Dendritic cell treated with granulocyte-macrophage colony-stimulating factor and Interleukin-4, amounts not matched to agents 40 ng/mL and 50 ng/mL, for 4 days (primary cell): ENCODE data around the gene GFI1B.

Source experiments
- H3K27ac Mint-ChIP-seq: one replicate; pipeline ENCODE4 v1.8.0; 2022; ENCODE audit warnings: mild to moderate bottlenecking, mixed read lengths
- H3K27me3 Mint-ChIP-seq: one replicate; pipeline ENCODE4 v1.8.0; 2022; ENCODE audit warnings: mild to moderate bottlenecking, mixed read lengths
- H3K36me3 Mint-ChIP-seq: one replicate; pipeline ENCODE4 v1.8.0; 2022; ENCODE audit warnings: low read depth, mixed read lengths
- H3K4me1 Mint-ChIP-seq: one replicate; pipeline ENCODE4 v1.8.0; 2022; ENCODE audit warnings: low read depth, mixed read lengths
- H3K4me3 Mint-ChIP-seq: one replicate; pipeline ENCODE4 v1.8.0; 2022; ENCODE audit warnings: mild to moderate bottlenecking, moderate library complexity, mixed read lengths
- H3K9me3 Mint-ChIP-seq: one replicate; pipeline ENCODE4 v1.8.0; 2022; ENCODE audit warnings: mixed read lengths
- intact Hi-C: fragments of 100-400 bp; cut with micrococcal nuclease; formaldehyde crosslinking; loops from one replicate; pipeline ENCODE4 v1.15.0; 2022

GFI1B gene

DNA sequence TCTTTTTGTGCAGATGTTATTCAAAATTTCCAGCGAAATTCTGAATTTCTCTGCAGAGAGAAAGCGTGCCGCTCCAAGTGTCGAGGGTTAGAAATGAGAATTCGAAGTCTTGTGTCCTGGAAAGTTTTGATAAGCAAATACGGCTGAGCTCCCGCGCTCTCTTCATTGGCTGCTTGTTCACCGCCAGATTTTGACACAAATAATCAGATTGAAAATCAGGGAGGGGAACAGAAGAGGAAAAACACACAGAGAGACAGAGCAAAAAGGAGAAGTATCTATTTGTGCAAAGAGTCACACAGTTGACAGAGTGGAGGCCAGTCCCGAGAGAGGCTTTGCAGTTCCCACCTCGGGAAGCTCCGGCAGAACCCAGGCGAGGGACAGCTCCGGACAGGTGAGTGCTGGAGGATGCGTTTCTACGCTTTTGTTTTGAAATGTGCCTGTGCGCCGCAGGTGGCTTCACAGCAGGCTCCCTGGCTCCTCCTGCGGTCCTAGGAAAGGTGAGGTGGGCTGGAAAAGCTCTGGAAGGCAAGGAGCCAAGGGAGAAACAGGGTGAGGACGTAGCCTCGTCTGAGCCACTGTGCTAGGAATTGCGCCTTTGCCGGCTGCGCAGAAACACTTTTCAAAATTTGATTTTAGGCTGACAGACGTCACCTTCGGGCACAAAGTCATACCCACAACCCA, at the start of gene GFI1B:
GFI1B (plus strand) TSS at position 244 of the 681 bp plus-strand sequence. CDS start 7,985 bp downstream, outside the sequence.
- intact Hi-C loops, result loop anchor here (5.0 kb wide), 1 partner anchor 44 kb away; no protein-coding TSS in a partner anchor
- Mint-ChIP-seq H3K27me3 (peaks cover 73% of the 10 kb centered on the region), H3K4me3 (peak within 1 kb of the TSS; percentile 71), H3K9me3 (no peaks in the 10 kb centered on the region), H3K27ac (no peak within 1 kb of the TSS), H3K4me1 (peaks cover 48% of the 10 kb centered on the region), H3K36me3 (no peaks in the 10 kb centered on the region)

DNA sequence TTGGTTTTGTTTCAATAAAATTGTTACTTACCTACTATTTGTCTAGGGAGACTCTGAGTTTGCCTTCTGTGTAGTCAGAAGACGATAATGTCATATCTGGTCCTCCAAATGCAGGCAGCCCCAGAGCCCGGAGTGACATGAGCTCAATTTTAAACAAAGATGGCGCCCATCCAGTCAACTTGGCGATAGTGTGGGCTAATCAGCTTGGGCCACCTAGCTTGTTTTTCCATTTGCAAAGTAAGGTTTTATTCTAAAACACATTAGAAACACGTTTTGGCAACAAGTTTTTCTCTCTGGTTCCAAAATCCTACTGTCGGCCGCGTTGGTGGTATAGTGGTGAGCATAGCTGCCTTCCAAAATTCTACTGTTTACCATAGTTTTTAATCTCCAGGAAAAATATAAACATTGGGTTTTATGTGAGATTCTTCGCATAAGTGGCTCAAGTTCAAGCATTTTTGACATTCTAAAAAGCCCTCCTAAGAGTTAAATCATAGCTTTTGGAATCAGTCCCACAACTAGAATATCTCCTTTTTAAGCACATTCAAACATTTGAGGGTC, 47.2 kb upstream of the GFI1B start:
- H3K27me3 Mint-ChIP-seq, result no peaks in the 10 kb centered on the region
- no peak overlapping the region for H3K27ac Mint-ChIP-seq
- no peak overlapping the region for H3K4me3 Mint-ChIP-seq
- H3K9me3 Mint-ChIP-seq, result no peaks in the 10 kb centered on the region
- peaks cover 8% of the 10 kb centered on the region for H3K4me1 Mint-ChIP-seq
- intact Hi-C loops, result no loop called here
- H3K36me3 Mint-ChIP-seq, result peaks cover 72% of the 10 kb centered on the region

DNA sequence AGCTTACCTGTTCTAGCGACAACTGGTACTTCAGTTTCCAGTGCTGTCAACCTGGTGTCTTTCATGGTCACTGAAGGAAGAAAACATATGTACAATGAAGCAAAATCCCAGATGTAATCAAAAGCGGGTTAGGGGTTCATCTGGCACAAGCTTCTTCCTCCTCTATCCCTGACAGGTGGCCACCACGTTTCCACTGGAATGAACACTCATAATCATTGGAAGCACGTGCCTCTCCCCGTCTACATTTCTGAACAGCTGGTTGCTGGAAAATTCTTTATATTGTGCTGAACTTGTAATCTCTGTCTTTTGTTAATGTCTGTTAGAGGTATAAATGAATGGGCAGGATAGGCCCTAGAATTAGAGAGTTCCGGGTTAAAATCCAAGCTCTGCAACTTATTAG, 43.5 kb upstream of the GFI1B start:
- Mint-ChIP-seq H3K4me3 (no peak overlapping the region), H3K9me3 (no peaks in the 10 kb centered on the region), H3K4me1 (peaks cover 8% of the 10 kb centered on the region), H3K27ac (no peak overlapping the region), H3K36me3 (peaks cover 39% of the 10 kb centered on the region), H3K27me3 (no peaks in the 10 kb centered on the region)
- intact Hi-C loops, result no loop called here

DNA sequence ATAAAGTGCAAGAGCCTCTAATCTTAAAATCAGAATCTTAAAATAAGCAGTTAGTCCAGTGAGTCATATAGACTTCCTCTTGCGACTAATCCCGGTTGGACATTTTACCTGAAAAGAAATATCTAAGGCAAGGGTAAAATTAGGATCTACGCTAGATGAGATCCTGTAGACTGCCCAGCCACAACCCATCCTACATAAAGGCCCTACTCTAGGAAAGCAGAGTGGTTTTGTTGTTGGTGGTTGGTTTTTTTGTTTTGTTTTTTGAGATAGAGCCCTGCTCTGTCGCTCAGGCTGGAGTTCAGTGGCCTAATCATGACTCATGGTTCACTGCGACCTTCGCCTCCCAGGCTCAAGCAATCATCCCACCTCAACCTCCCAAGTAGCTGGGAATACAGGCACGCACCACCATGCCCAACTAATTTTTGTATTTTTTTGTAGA, 41.0 kb upstream of the GFI1B start:
- Mint-ChIP-seq H3K27ac (no peak overlapping the region), H3K27me3 (no peaks in the 10 kb centered on the region), H3K4me1 (peaks cover 8% of the 10 kb centered on the region), H3K9me3 (no peaks in the 10 kb centered on the region), H3K36me3 (peaks cover 23% of the 10 kb centered on the region), H3K4me3 (no peak overlapping the region)
- intact Hi-C loops, result no loop called here

DNA sequence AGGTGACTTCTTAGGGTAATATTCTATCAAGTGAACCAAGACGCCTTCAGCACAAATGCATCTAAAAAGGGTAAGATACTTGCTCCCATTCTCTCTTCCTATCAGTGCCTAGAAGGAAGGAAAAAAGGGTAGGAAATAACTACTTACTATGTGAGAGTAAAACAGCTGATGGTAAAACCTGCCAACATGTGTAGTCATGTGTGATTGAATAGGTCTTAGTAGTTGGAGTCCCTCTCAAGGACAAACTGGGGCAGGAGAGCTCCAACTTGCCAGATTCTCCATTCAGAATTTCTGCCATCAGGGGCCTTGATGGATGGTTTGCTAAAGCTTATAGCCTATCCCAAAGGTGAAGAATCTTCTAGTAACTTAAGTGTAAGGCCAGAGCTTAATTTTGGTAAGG, 39.3 kb upstream of the GFI1B start:
- no peak overlapping the region for H3K27ac Mint-ChIP-seq
- H3K36me3 Mint-ChIP-seq, result peaks cover 13% of the 10 kb centered on the region
- no peaks in the 10 kb centered on the region for H3K27me3 Mint-ChIP-seq
- H3K4me3 Mint-ChIP-seq, result no peak overlapping the region
- no peaks in the 10 kb centered on the region for H3K9me3 Mint-ChIP-seq
- H3K4me1 Mint-ChIP-seq, result peaks cover 18% of the 10 kb centered on the region
- intact Hi-C loops, result no loop called here

DNA sequence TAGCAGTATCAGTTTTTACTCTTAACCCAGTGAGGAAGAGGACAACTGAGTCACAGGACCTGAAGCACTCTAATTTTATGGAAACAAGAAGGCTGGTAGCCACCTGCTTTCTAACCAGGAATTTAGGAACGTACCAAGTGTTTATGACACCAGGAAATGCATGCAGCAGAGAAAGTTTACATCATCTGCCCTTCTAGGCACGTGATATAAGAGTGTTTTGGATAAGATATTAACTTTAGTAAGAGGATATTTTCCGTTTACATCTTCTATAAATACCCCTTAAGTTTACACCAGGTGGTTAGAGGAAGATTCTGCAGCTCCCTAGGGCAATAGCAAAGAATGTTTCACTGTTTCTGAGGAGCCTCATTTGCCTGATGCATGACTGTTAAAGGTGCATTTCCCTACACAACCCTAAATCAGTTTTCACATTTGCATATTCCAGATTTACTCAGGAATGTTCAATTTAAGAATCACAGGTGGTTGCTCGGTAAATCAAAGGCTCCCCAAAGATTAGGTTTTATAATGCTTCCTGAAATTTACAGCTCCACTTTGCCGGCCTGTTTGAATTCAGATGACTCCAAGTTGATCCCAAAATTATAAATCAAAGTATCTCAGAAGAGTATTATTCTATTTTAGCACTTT, 35.8 kb upstream of the GFI1B start:
- H3K27me3 Mint-ChIP-seq, result no peaks in the 10 kb centered on the region
- H3K27ac Mint-ChIP-seq, result no peak overlapping the region
- no peaks in the 10 kb centered on the region for H3K9me3 Mint-ChIP-seq
- H3K36me3 Mint-ChIP-seq, result peaks cover 8% of the 10 kb centered on the region
- H3K4me3 Mint-ChIP-seq, result no peak overlapping the region
- intact Hi-C loops, result no loop called here
- peaks cover 17% of the 10 kb centered on the region for H3K4me1 Mint-ChIP-seq

DNA sequence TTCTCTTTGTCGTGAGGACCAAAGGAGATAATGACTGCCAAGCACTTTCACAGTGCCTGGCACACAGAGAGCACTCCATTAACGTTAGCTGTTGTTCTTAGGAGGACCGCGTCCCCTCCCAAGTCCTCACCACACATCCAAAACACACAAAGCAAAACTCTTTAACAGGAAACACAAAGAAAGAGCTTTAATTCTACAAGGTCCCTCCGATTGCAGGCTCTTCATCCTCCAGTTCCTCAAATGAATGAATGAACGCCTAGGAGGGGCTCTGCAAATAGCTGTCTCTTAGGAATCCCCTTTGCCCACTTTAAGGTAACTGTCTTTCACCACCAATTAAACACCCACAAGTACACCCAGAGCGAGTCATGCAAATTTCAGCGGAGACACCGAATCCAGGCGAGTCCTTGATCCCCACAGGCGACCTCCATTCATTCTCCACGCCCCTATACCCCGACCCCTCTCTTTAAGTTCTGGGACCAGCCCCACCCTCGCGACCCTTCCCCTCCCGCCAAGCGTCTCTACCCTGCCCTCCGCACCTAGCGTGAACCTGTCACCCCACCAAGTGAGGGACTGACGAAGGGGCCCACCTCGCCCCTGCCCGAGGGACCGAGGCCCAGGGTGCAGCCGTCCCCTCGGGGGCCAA, 34.7 kb upstream of the GFI1B start:
- Mint-ChIP-seq H3K9me3 (no peaks in the 10 kb centered on the region), H3K4me3 (peak overlapping the region; percentile 92), H3K27ac (peak overlapping the region; percentile 99), H3K36me3 (peaks cover 8% of the 10 kb centered on the region), H3K4me1 (peaks cover 17% of the 10 kb centered on the region), H3K27me3 (no peaks in the 10 kb centered on the region)
- intact Hi-C loops, result no loop called here

DNA sequence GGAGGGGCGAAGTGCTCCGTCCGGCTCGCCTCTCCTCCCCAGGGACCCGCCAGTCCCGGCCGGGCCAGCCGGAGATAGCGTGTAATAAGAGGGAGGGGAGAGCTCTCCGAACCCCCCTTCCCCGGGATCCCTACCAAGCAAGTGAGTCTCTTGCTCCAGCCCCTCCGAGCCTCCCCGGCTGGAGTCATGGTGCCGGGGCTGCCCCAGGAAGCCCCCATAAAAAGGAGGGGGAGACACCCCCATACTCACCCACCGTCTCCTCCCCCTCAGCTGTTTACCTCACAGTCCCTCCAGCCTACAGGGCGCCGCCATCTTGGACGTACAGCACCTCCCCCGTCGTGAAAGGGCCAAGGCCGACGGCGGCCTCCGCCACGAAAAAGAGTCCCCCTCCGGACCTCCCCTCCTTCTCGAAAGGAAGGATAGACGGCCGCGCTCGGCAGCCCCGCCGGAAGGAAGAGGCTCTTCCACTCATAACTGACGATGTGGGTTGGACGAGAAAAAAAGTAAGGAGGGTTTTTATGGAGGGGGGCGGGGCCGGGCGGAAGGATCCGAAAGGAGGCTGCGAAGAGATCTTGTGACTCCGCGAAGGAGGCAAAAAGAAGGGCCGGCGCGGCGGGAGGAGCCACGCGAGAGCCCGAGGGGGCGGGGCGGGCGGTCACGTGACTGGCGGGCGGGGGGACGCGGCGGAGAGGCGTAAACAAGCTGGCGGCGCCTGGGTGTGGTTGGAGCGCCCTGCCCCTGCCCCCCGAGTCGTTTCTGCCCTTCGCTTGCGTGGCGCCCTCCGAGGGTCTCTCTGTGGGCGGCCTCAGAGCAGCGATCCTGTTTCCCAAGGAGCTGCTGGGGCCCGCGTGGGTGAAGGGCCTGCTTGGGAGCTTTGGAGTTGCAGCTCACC, 34.0 kb upstream of the GFI1B start, which contains the start of gene TSC1:
TSC1 (minus strand) TSS at position 323 of the 892 bp plus-strand sequence. CDS start 15,744 bp downstream, outside the sequence.
- Mint-ChIP-seq H3K4me3 (peak within 1 kb of the TSS; percentile 92), H3K27me3 (no peaks in the 10 kb centered on the region), H3K27ac (peak within 1 kb of the TSS; percentile 99), H3K4me1 (peaks cover 17% of the 10 kb centered on the region), H3K36me3 (peaks cover 8% of the 10 kb centered on the region), H3K9me3 (no peaks in the 10 kb centered on the region)
- intact Hi-C loops, result no loop called here

DNA sequence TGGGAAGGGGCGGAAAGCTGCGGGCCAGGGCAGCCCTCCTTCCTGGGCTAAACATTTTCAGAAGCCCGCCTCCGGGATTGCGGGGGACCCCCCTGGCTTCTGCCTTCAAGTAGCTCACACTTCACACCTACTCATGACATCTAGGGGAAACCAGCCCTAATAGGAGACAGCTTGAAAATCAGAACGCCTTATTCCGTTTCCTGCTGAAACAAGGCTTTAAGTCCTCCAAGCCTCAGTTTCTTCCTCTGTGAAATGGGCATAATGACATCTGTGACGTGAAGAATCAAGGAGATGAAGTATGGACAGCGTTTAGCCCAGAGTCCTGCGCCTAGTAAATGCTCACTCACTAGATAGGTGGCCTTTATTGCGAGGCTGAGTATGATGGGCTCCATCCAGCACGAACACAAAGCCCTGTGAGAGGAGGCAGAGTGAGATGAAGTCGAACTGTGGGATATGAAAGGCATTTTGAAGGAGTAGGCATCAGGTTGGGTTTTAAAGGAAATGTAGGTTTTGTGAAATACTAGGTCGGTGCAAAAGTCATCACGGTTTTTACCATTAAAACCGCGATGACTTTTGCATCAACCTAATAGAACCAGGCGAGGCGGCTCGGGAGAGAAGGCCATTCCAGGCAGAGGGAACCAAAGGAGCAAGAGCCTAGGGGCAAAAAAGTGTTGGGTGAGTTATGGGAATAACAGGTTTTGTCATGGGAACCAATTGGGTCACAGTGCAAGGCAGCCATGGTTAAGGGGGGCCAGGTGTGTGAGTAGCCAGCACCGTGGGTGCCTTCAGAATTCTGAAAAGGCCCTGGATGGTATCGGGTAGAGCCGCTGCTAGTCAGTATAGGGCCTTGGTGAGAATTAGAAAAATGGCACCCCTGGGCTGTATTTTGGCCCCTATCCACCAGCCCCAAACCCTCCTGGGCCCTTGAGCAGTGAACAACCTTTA, 33.0 kb upstream of the GFI1B start:
- no peaks in the 10 kb centered on the region for H3K9me3 Mint-ChIP-seq
- H3K27ac Mint-ChIP-seq, result peak overlapping the region; percentile 99
- no peaks in the 10 kb centered on the region for H3K27me3 Mint-ChIP-seq
- intact Hi-C loops, result no loop called here
- peaks cover 8% of the 10 kb centered on the region for H3K36me3 Mint-ChIP-seq
- H3K4me1 Mint-ChIP-seq, result peaks cover 17% of the 10 kb centered on the region
- peak overlapping the region; percentile 92 for H3K4me3 Mint-ChIP-seq

DNA sequence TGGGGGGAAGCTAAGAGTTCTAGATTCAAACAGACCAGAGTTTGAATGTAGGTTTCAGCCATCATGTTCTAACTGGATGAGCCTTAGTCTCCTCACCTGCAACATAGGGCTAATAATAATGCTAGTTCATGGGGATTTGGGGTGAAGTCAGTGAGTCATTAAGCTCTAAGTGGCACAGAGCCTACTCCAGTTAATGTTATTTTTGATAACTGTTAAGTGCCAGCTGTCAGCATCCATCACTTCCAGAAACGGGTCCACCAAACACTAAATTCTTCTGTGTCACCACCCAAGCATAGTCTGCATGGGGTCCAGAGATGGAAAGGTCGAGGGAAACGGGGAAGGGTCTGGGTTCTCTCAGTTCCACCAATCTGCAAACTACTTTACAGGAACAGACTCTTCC, 32.3 kb upstream of the GFI1B start:
- H3K4me1 Mint-ChIP-seq, result peaks cover 17% of the 10 kb centered on the region

DNA sequence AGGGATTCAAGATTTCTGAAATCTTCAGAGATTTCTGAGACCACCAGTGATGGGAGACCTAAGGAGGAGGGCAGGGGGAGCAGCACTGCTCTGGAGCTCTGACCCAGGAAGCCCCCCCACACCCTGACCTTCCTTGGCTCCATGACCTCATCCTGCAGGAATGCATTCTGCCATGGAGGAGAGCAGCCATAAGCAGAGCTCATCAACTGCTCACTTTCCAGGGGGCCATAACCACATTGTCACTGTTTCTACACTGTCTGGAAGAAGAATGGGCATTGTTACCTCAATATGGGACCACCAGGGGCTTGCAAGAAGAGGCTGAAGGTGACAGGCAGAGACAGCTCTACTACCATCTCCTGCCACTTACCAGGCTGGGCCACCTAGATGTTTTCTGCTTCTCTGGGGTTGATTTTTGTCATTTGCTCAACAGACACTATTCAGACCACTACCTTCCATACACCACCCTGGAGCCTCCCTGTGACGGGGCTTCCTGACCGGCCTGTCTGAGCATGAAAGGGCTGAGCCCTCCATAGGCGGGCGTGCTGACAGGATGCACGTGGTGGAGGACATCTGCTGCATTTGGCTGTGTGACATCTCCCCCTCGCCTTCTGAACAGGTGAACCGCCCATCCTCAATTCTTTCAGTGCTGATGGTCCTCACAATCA, 31.7 kb upstream of the GFI1B start:
- Mint-ChIP-seq H3K4me1 (peaks cover 17% of the 10 kb centered on the region), H3K9me3 (no peaks in the 10 kb centered on the region), H3K36me3 (peaks cover 8% of the 10 kb centered on the region), H3K4me3 (no peak overlapping the region), H3K27me3 (peaks cover 1% of the 10 kb centered on the region), H3K27ac (no peak overlapping the region)
- intact Hi-C loops, result no loop called here

More for the DNA sequence above, 32.3 kb upstream of the GFI1B start:
- Mint-ChIP-seq H3K36me3 (peaks cover 8% of the 10 kb centered on the region), H3K9me3 (no peaks in the 10 kb centered on the region), H3K27ac (no peak overlapping the region), H3K4me3 (no peak overlapping the region), H3K27me3 (no peaks in the 10 kb centered on the region)
- intact Hi-C loops, result no loop called here

DNA sequence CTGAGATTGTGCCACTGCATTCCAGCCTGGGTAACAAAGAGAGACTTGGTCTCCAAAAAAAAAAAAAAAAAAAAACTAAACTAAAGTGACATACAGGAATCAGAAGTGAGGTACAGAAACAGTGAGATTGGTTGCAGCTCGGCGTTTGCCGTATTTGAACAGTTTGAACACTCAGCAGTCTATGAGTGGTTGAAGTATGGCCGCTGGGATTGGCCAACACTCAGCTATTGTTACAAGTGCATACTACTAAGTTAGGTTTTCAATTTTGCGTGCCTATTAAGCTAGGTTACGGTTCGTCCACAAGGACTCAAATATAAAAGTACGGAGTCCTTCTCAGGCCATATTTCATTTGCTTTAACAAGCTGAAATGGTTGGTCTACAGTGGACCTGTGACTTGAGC, 30.7 kb upstream of the GFI1B start:
- Mint-ChIP-seq H3K4me1 (peaks cover 17% of the 10 kb centered on the region), H3K36me3 (peaks cover 8% of the 10 kb centered on the region), H3K4me3 (no peak overlapping the region), H3K9me3 (no peaks in the 10 kb centered on the region), H3K27ac (no peak overlapping the region), H3K27me3 (peaks cover 1% of the 10 kb centered on the region)
- intact Hi-C loops, result no loop called here
